ENCODE results near the gene SKA1. TPM values are rescaled to one million over a fixed set of nuclear protein-coding genes. Genes with fewer than 3 reads are reported as not detected.
"Not testable (repeated sequence)": the region's sequence is repeated elsewhere in the genome, so short reads cannot be mapped to it uniquely, and the experiment has no call there.

Gene SKA1
- total and polyA plus RNA-seq, 2 of the 13 experiments (the other 11 are each of a cell fraction or from before 2014, with no cell fraction given): 5.3 to 21.3 TPM

- TF ChIP-seq ZNF503 (CRISPR knock-in tag; IDR thresholded peaks at IDR 0.05) (0 out of 2 replicates have a peak, but pooled peaks have one; percentile 37), FOXP1 (CRISPR knock-in tag; IDR thresholded peaks at IDR 0.05) (peak; percentile 47; the same call in 1 of the 2 replicates), SP5 (CRISPR knock-in tag; IDR thresholded peaks at IDR 0.05; ENCODE audit: borderline replicate concordance, low read depth) (0 out of 2 replicates have a peak, but pooled peaks have one; percentile 28), RARA (CRISPR knock-in tag; IDR thresholded peaks at IDR 0.05) (peak; percentile 57), ZNF281 (CRISPR knock-in tag; IDR thresholded peaks at IDR 0.05; ENCODE audit: borderline replicate concordance) (peak; percentile 25; the same call in 1 of the 2 replicates), BCL6 (CRISPR knock-in tag; IDR thresholded peaks at IDR 0.05) (peak; percentile 96), ARID5B (CRISPR knock-in tag; IDR thresholded peaks at IDR 0.05) (peak; percentile 61; the same call in 1 of the 2 replicates), NR2F1 (CRISPR knock-in tag; IDR thresholded peaks at IDR 0.05) (0 out of 4 replicates have a peak, but pooled peaks of 1 of the 2 experiments have one; percentile 21), SOX6 (CRISPR knock-in tag; IDR thresholded peaks at IDR 0.05) (peak; percentile 44), SOX13 (CRISPR knock-in tag; conservative IDR thresholded peaks at IDR 0.05 in 1 of 2, IDR thresholded peaks at IDR 0.05 in 1 of 2) (peak in 1 of 2 experiments; percentile 79; a peak in 2 of 4 replicates), ONECUT2 (CRISPR knock-in tag; IDR thresholded peaks at IDR 0.05) (peak; percentile 77), FOXK1 (CRISPR knock-in tag; IDR thresholded peaks at IDR 0.05; ENCODE audit: borderline replicate concordance, low read depth) (0 out of 2 replicates have a peak, but pooled peaks have one; percentile 21), CREM (IDR thresholded peaks at IDR 0.05) (peak; percentile 21; the same call in 1 of the 2 replicates), NR2F6 (IDR thresholded peaks at IDR 0.05) (peak; percentile 57)
- TF ChIP-seq FOXP1 (IDR thresholded peaks at IDR 0.05); SOX6 (IDR thresholded peaks at IDR 0.05); SOX13 (IDR thresholded peaks at IDR 0.05); CREM (CRISPR knock-in tag; IDR thresholded peaks at IDR 0.05); NR2F6 (CRISPR knock-in tag; IDR thresholded peaks at IDR 0.05): not testable (repeated sequence)
Measured at GRCh38 chr18:50416832-50417231, 42.0 kb downstream of the SKA1 start (continued).
